Large intestine (tissue), 3 donors: ENCODE measurements around the gene TOMM40. TPM values are rescaled to one million over a fixed set of nuclear protein-coding genes. Genes with fewer than 3 reads are reported as not detected.
"Not testable (repeated sequence)": the region's sequence is repeated elsewhere in the genome, so short reads cannot be mapped to it uniquely, and the experiment has no call there.

Experiments
- DNase-seq, 2 donors: peaks; one replicate each; pipeline versions ENCODE4 v3.0.0 to v3.0.0-alpha.2; 2013
- H3K27ac ChIP-seq: one replicate; pipeline ENCODE4 v1.5.1; 2013; ENCODE audit warnings: low read length
- H3K27me3 ChIP-seq: 2 replicates; pipeline ENCODE4 v1.6.1; 2013; ENCODE audit warnings: low read length; ENCODE audit not compliant: control insufficient read depth, insufficient read depth
- H3K36me3 ChIP-seq: 2 replicates; pipeline ENCODE4 v1.6.1; 2013; ENCODE audit warnings: low read length; ENCODE audit not compliant: control insufficient read depth, insufficient read depth
- H3K4me1 ChIP-seq: one replicate; pipeline ENCODE4 v1.6.1; 2013; ENCODE audit warnings: low read length; ENCODE audit not compliant: control insufficient read depth, insufficient read depth
- H3K4me3 ChIP-seq: one replicate; pipeline ENCODE4 v1.5.1; 2013; ENCODE audit warnings: low read length
- H3K9me3 ChIP-seq: one replicate; pipeline ENCODE4 v1.6.1; 2013; ENCODE audit warnings: mild to moderate bottlenecking, low read depth, low read length, moderate library complexity; ENCODE audit not compliant: control insufficient read depth
- WGBS: methylation state at CpG from one replicate; pipeline ENCODE4 v1.1.5; 2013; ENCODE audit warnings: low lambda C conversion rate; ENCODE audit not compliant: insufficient coverage; 5-methylcytosine and 5-hydroxymethylcytosine counted together
- polyA plus RNA-seq: library from polyadenylated mRNA; unstranded; fragments of 120-200 nt; gene quantifications from one replicate; pipeline ENCODE4 v1.2.1, GENCODE V29; 2013

Gene TOMM40
- polyA plus RNA-seq, 1 donor, result 37.2 TPM

DNA sequence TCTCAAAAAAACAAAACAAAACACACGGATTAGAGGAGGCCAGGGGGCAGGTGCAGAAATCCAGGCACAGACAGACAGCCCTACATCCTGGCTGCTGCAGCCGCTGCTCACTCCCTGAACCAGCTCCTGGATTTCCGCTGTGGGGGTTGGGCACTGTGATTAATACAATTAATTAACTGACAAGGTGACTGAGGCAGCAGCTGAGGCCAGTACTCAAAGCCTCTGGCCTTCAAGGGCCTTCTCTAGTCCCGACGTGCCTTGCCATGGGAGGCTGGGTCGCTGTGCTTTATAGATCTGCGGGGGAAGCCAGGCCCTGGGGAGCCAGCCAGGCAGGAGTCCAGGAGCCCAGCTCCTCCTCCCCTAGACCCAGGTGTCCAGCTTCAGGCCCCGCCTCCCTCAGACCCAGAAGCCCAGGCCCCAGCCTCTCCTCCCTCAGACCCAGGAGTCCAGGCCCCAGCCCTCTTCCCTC is 40.4 kb upstream of the TOMM40 start:
- Histone ChIP-seq H3K27me3 (no peaks in the 10 kb centered on the region), H3K4me1 (peaks cover 31% of the 10 kb centered on the region), H3K27ac (peak overlapping the region; percentile 98), H3K4me3 (no peak overlapping the region), H3K36me3 (peaks cover 14% of the 10 kb centered on the region), H3K9me3 (peaks cover 2% of the 10 kb centered on the region)
- DNase-seq, result no peak
- WGBS, result no CpG with 5 or more reads among the region's 8 CpGs

DNA sequence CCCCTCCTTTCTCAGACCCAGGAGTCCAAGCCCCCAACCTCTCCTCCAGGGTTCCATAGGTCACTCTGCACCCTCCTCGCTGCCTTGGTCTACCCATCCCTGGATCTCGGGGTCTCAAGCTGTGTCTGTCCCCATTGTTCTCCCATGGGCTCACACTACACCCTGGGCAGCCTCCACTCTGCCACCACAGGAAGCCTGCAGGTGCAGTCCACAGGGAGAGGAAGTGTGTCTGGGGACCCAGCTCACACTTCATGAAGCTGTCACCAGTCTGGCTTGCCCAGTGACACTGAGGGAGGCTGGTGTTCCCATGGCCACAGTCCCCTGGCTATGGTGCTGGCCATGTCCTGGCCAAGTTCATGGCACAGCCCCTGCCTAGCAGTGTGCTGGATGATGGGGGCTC is 39.6 kb upstream of the TOMM40 start:
- Histone ChIP-seq H3K27me3 (no peaks in the 10 kb centered on the region), H3K27ac (no peak overlapping the region), H3K4me3 (no peak overlapping the region), H3K9me3 (peaks cover 2% of the 10 kb centered on the region), H3K36me3 (peaks cover 18% of the 10 kb centered on the region), H3K4me1 (peaks cover 33% of the 10 kb centered on the region)
- no CpG with 5 or more reads among the region's 2 CpGs for WGBS
- no peak for DNase-seq

DNA sequence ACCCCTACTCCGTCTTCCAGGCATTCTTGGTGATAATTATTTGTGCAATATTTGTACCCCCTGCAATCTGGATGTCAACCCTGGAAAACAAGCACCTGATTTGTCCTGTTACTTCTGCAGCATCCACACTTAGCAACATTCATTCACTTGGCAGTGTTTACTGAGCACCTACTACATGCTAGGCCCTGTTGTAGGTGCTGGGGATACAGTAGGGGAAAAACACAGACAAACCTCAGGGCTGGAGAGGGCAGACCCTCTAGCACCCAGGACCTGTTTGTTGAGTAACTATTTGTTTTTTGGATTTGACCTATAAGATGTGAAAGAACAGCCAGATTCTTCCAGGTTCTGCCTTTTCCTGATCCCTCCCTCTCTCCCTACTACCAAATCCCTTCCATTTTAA is 35.4 kb upstream of the TOMM40 start:
- Histone ChIP-seq H3K27me3 (no peaks in the 10 kb centered on the region), H3K27ac (no peak overlapping the region), H3K4me3 (no peak overlapping the region), H3K4me1 (peaks cover 24% of the 10 kb centered on the region), H3K36me3 (peaks cover 30% of the 10 kb centered on the region), H3K9me3 (no peaks in the 10 kb centered on the region)
- WGBS, result no CpG with 5 or more reads among the region's 1 CpG
- no peak for DNase-seq

DNA sequence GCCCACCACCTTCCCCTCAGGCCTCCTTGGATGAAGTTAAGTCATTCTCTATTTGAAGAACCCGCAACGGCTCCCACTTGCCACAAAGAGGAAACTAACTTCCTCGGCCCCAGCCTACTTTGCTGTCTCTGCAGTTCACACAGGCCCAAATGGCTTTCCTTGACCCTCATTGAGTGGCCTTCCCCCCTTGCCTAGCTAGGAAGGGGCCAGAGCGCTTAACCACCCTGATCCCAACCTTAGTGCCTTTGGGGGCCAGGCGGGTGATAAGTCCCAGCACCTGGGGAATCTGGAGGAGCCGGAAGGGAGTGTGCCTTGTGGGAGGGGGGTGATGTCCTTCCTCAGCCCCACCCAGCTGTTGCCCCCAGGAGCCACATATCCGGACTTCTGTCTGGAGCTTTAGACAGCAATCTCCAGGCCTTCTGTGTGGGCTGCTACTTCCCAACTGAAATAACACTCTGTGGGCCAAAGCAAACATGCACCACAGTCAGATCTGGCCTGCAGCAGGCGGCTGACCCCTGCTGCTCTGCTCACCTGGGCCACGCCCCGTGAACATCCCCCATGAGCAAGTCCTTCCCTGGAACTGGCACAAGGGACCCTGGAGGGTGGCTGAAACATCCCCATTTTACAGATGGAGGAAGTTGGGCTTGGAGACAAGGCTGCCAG is 34.5 kb upstream of the TOMM40 start:
- peak overlapping the region; percentile 29 for H3K27ac ChIP-seq
- H3K9me3 ChIP-seq, result no peaks in the 10 kb centered on the region
- no peaks in the 10 kb centered on the region for H3K27me3 ChIP-seq
- no CpG with 5 or more reads among the region's 10 CpGs for WGBS
- peaks cover 32% of the 10 kb centered on the region for H3K36me3 ChIP-seq
- peaks cover 21% of the 10 kb centered on the region for H3K4me1 ChIP-seq
- peak in 1 of 2 donors; percentile 13 for DNase-seq
- no peak overlapping the region for H3K4me3 ChIP-seq

DNA sequence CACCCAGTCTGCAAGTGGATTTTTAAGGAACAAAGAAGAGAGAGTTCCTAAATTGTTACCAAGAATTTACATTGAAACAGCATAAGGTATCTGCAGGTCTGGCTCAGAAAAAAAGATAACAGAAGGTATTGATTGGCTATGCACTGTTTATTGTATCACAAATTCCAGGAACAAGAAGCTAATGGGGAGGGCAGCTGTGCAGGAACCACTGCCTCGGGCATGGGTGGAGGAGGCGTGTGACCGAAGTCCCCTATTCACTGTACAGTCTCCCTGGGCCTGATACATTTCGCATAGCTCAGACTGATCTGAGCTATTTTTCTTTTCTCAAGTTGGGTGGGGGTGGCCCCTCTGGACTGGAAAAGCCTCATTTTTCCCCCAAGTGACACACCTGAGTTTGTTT is 33.2 kb upstream of the TOMM40 start:
- H3K4me1 ChIP-seq, result peaks cover 21% of the 10 kb centered on the region
- H3K9me3 ChIP-seq, result no peaks in the 10 kb centered on the region
- H3K4me3 ChIP-seq, result no peak overlapping the region
- no peaks in the 10 kb centered on the region for H3K27me3 ChIP-seq
- DNase-seq, result peak; percentile 48 to 83
- H3K36me3 ChIP-seq, result peaks cover 33% of the 10 kb centered on the region
- WGBS, result no CpG with 5 or more reads among the region's 4 CpGs
- peak overlapping the region; percentile 22 for H3K27ac ChIP-seq

DNA sequence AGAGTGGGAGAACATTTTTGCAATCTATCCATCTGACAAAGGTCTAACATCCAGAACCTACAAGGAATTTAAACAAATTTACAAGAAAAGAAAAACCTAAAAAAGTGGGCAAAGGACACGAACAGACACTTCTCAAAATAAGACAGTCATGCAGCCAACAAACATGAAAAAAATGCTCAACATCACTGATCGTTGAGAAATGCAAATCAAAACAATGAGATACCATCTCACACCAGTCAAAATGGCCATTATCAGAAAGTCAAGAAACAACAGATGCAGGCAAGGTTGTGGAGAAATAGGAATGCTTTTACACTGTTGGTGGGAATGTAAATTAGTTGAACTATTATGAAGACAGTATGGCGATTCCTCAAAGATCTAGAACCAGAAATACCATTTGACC is 29.5 kb upstream of the TOMM40 start:
- H3K27me3 ChIP-seq, DNase-seq, H3K9me3 ChIP-seq, H3K4me3 ChIP-seq, H3K27ac ChIP-seq: not testable (repeated sequence)
- Histone ChIP-seq H3K4me1 (peaks cover 17% of the 10 kb centered on the region), H3K36me3 (peaks cover 43% of the 10 kb centered on the region)
- 84% methylated on average over 2 of the region's 3 CpGs for WGBS

DNA sequence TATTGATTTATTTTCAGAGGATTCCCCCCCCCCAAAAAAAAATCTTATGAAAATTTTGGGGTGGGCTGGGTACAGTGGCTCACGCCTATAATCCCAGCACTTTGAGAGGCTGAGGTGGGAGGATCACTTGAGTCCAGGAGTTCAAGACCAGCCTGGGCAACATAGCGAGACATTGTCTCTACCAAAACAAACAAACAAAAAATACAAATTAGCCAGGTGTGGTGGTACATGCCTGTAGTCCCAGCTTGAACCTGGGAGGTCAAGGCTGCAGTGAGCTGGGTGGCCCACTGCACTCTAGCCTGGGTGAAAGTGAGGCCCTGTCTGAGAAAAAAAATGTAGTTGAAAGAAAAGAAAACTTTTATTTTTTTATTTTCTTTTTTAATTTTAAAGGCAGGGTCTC is 27.1 kb upstream of the TOMM40 start:
- Histone ChIP-seq H3K27ac (no peak overlapping the region), H3K4me3 (no peak overlapping the region), H3K27me3 (no peaks in the 10 kb centered on the region), H3K4me1 (peaks cover 12% of the 10 kb centered on the region), H3K36me3 (peaks cover 55% of the 10 kb centered on the region), H3K9me3 (no peaks in the 10 kb centered on the region)
- WGBS, result no CpG with 5 or more reads among the region's 2 CpGs
- no peak for DNase-seq

DNA sequence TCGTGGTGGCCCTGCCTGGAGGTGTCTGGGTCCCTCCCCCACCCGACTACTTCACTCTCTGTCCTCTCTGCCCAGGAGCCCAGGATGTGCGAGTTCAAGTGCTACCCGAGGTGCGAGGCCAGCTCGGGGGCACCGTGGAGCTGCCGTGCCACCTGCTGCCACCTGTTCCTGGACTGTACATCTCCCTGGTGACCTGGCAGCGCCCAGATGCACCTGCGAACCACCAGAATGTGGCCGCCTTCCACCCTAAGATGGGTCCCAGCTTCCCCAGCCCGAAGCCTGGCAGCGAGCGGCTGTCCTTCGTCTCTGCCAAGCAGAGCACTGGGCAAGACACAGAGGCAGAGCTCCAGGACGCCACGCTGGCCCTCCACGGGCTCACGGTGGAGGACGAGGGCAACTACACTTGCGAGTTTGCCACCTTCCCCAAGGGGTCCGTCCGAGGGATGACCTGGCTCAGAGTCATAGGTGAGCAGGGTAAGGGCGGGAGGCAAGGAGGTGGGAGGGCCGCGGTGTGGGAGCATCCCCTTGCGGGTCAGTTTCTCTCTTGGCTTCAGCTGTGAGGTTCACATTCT is 25.8 kb upstream of the TOMM40 start:
- Histone ChIP-seq H3K9me3 (no peaks in the 10 kb centered on the region), H3K27me3 (no peaks in the 10 kb centered on the region), H3K36me3 (peaks cover 47% of the 10 kb centered on the region), H3K27ac (no peak overlapping the region), H3K4me1 (peaks cover 17% of the 10 kb centered on the region), H3K4me3 (no peak overlapping the region)
- WGBS, result no CpG with 5 or more reads among the region's 27 CpGs
- DNase-seq, result no peak

DNA sequence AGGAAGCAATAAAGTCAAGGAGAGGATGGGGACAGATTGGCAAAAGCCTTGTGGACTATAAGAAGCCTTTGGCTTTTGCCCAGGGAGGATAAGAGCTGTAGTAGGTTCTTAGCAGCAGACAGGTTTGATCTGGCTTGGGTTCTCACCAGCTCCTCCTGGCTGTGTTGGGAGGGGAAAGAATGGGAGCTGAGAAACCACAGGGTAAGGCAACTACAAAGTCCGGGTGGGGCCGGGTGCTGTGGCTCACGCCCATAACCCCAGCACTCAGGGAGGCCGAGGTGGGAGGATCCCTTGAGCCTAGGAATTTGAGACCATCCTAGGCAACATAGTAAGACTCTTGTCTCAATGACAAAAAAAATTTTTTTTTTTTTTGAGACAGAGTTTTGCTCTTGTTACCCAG is 24.4 kb upstream of the TOMM40 start:
- peak in 1 of 2 donors; percentile 25 for DNase-seq
- H3K27me3 ChIP-seq, result no peaks in the 10 kb centered on the region
- H3K4me1 ChIP-seq, result peaks cover 18% of the 10 kb centered on the region
- no peaks in the 10 kb centered on the region for H3K9me3 ChIP-seq
- H3K36me3 ChIP-seq, result peaks cover 49% of the 10 kb centered on the region
- no CpG with 5 or more reads among the region's 4 CpGs for WGBS
- H3K27ac ChIP-seq, result no peak overlapping the region
- H3K4me3 ChIP-seq, result no peak overlapping the region

DNA sequence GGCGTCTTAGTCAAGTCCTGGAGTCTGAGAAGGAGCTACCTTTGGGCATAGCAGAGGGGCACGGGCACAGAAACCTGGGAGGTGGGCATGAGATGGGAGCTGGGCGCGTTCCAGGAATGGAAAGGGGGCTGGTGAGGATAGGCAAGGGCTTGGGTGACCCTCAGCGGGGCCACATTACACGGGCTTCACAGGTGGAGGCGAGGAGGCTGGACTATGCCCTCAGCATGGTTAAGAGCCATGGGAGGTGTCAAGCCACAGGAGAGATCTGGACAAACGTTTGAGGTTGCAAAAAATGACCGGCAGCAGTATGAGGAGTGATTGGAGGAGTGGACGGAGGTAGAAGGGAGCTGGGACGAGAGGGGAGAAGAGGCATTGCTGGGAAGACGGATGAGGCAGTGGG is 23.5 kb upstream of the TOMM40 start:
- DNase-seq, result peak in 1 of 2 donors; percentile 26
- no peak overlapping the region for H3K27ac ChIP-seq
- 65% methylated on average over 2 of the region's 12 CpGs for WGBS
- H3K36me3 ChIP-seq, result peaks cover 56% of the 10 kb centered on the region
- no peaks in the 10 kb centered on the region for H3K27me3 ChIP-seq
- H3K4me3 ChIP-seq, result no peak overlapping the region
- H3K4me1 ChIP-seq, result peaks cover 18% of the 10 kb centered on the region
- no peaks in the 10 kb centered on the region for H3K9me3 ChIP-seq
